HG02759 (cell line): ENCODE measurements around the gene PLA2G4E.

Experiments
- ATAC-seq: cut with Tn5 transposase; IDR thresholded peaks from one replicate; pipeline ENCODE4 v1.9.1; 2021; ENCODE audit warnings: mild to moderate bottlenecking, moderate library complexity; ENCODE audit not compliant: unreplicated experiment

Gene PLA2G4E

GRCh38 chr15:41979493-41980266 is 41.2 kb downstream of the PLA2G4E start:
- no peak for ATAC-seq

DNA sequence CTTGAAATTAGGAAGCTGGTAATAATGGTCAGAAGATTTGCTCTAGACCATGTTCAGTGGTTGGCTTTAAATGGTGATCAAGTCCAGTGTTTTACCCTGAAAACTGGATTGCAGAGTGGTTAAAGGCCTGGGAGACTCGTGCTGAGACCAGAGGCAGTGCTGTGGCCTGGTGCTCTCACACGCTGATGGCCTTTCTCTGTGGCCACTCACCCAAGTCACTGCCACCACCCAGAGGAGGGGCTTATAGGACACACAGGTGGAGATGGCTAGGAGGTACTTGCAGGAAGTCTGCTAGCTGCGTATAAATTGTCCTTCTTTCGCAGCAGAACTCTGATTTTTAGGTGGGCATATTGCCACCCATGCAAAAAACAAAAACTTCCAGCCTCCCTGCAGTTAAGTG is 42.3 kb downstream of the PLA2G4E start:
- no peak for ATAC-seq

GRCh38 chr15:41977757-41978383 is 43.0 kb downstream of the PLA2G4E start:
- no peak for ATAC-seq

DNA sequence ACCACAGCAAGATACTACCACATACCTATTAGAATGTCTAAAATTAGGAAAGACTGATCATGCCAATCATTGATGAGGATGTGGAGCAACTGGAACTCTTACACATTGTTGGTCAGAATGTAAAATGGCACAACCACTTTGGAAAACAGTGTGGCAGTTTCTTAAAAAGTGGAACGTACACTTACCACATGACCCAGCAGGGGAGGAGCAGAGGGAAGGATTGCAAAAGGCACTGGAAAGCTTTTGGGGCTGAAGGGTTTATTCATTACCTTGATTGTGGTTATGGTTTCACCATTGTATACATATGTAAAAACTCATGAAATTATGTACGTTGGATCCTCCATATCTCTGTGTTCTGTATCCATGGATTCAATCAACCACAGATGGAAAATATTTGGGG is 45.2 kb downstream of the PLA2G4E start:
- ATAC-seq = no peak

- ATAC-seq = no peak
Observed at GRCh38 chr15:41974041-41974440, 46.8 kb downstream of the PLA2G4E start.

DNA sequence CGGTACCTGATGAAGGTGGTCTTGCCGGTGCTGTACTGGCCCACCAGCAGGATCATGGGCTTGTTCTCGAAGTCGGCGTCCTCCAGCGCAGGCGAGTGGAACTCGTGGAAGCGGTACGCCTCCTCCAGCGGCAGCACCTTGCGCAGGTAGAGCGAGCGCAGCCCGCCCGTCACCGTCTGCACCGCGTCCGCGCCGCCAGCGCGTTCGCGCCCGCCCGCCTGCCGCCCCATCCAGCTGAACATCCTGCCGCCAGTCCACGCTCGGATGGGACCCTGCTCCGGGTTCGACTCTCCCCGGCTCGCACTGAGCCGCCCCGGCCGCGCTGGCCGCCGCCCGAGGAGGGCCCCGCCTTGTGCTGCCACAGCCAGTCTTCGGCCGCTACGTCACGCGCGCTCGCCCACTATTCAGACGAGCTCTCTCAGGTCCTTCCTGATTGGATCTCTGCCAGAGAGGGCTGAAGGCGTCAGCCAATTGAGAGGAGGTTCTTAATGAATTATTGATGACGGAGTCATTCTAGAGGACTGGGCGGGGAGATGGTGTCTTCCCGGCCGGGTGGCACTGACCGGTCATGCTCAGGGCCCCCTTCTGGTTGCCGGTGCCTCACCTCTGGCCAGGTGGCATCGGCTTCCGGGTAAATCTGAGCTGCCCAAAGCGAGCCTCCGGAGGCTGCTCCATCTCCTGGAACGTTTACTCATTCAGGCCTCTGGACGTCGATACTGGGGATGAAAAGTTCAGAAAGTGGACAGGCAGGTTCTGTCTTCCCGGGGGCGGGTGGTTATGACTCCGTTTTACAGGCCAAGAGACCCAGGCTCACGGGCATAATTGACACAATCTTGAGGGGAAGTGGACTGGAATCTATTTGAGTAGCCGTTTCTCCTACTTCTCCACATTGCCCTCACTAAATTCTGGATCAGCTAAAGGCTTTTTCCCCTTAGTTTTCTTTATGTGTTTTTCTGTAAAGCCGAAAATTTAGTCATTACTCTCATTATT is 48.3 kb downstream of the PLA2G4E start, which contains the start of gene EHD4:
Gene EHD4, minus strand, starts transcription at position 305 of the 990 bp plus-strand sequence. Its CDS starts 63 bp downstream, at position 242.
- ATAC-seq = peak; percentile 86

GRCh38 chr15:41971895-41972252 is 49.0 kb downstream of the PLA2G4E start:
- ATAC-seq = peak; percentile 17

GRCh38 chr15:41971089-41971894 is 49.5 kb downstream of the PLA2G4E start:
- peak; percentile 54 for ATAC-seq

GRCh38 chr15:41970456-41970855 is 50.4 kb downstream of the PLA2G4E start:
- ATAC-seq = no peak

DNA sequence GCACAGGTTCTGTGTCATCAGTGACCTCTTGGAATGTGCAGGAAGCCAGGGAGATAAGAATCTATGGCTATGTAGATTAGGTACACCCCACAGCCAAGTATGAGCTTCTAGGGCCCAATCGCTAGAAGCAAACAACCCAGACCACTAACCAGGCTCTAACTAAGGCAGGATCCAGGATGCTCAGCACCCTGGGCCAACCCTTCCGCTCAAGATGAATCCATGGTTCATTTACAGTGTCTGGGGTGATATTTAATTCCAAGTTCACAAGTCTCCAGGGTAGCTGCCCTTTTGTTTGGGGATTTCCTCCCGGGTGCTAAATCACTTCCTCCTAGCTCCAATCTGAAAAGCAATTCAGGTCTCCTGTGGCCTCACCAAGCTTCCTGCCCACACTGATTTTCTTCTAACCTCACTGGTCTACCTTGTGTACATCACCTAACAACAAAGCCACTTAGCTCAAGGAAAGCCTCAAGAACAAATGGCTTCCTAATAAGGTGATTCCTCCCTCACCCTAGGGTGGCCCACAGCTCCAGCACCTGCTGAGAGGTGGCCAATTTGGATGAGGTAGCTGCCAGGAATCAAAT is 50.9 kb downstream of the PLA2G4E start:
- ATAC-seq = no peak

GRCh38 chr15:41968701-41969100 is 52.1 kb downstream of the PLA2G4E start:
- no peak for ATAC-seq

DNA sequence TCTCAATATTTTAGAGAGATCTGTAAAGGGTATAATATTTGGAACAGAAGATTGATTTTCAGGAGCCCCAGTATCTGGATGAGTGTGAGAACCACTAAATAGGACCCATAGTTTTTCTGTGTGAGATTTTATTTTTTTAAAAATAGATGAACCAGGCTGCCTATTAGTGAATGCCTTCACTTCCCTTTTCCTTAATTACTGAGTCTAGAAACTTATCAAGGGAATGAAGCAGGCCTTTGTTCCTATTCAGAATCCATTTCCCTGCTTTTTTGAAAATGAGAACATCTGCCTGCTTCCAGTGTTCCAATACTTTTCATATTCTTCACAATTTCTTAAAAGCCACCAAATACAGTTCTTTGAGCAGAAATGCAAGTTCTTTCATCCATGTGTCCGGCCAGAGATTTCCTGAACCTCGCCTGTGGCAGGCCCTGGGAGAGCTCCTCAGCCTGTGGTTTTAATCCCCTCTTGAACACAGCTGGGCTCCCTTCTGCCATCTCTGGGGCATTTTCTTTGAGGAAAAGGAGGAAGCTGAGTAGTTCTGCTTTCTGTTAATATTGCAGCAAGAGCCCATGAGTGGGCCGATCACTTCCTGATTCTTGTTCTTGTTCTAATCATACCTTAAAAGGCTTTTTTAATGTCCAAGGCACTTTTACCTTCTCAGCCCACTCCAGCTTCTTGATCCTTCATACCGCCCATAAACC is 53.2 kb downstream of the PLA2G4E start:
- ATAC-seq = no peak

DNA sequence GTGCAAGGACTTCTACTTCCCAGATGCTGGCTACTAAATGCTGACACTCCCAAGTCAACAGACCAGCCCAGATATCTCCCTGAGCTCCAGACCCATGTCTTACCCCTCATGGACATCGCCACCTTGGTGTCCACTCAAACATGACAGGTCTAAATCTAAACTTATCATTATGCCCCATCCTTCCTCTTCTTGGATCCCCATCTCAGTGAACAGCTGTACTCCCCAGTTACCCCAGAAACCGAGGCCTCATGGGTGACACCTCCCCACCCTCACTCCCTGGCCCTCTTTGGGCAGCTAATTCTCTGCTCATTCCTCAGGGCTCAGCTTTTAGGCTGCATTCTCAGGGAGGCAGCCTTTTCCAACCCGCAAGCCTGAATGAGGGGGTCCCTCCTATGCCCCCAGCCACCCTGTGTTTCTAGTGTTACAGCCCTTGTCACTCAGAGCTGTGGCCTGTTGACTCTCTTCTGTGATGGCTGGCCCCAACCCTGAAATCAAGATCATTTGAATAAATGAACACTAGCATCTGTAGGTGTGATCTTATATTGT is 53.8 kb downstream of the PLA2G4E start:
- no peak for ATAC-seq

DNA sequence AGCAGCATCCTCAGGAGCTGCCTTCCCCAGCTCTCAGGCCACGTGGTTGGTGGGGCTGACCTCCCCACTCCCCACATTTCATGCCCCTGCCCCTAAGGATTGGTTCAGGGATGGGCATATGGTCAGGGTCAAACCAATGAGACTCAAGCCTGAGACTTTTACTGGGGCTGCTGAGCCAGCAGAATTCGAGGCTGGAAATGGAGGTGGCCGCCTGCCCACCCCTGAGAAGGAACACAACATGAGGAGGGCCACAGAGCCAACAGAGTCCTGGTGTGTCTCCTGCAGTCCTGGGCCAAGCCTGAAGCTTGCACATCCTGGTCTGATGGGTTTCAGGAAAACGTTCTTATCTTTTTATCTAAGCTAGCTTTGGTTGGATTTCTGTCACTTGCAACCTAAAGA is 54.4 kb downstream of the PLA2G4E start:
- ATAC-seq = no peak

- ATAC-seq = no peak
Observed at GRCh38 chr15:41965441-41966413, 55.1 kb downstream of the PLA2G4E start.

DNA sequence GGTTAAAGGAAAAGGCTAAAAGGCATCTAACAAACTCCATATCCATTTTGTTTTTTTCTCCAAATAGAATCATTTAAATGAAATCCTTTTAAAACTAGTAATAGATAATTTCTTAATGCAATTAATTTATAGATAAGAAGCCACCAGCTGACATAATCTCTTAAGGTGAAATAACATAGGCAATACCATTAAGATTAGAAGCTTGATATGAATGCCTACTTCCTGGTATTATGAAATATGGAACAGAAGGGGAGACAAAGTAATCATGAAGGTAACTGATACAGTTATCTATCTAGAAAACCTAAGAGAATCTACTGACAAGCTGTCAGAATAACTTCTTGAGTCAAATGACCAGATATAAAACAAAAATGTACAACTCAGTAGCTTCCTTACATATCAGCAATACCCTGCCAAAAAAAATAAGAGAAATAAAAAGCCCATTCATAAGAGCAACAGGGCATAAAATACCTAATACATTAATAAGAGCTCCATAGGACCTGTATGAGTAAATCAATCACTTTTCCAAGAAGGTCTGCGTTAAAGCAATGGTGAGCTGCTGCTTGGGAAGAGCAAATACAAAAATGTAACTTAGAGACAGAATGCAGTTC is 59.1 kb downstream of the PLA2G4E start:
- ATAC-seq = no peak

DNA sequence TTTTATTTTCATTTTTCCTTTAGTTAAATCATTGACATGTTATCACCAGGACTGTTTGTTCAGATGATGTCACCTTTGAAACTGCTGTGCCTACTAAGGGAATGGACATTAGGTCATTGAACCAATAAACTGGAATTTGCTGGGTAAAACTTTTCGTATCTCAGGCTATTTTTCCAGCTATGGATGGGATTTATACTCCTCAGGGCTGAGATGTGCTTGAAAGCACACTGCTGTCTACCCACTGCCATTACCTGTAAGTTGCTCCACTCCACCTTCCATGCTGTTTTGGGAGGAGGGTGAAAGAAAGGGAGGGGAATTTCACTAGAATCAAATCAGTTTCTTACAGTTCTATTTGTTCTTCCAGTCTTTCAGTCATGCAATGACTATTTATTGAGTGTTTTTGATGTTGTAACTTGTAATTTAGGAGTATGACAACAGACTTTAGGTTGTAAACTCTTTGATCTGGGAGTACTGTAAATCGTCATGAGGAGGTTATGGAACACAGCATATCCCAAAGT is 59.8 kb downstream of the PLA2G4E start:
- no peak for ATAC-seq
